ENCODE data around the gene RBBP8.

The RBBP8 gene

GRCh38 chr18:23066060-23066459 lies 132.9 kb downstream of the RBBP8 start:
- no peak for DNase-seq

- DNase-seq, result no peak
Measured at GRCh38 chr18:23066504-23067039, 133.4 kb downstream of the RBBP8 start.

GRCh38 chr18:23067236-23067635 lies 134.1 kb downstream of the RBBP8 start:
- DNase-seq, result no peak

- no peak for DNase-seq
Measured at GRCh38 chr18:23068011-23068410, 134.9 kb downstream of the RBBP8 start.

GRCh38 chr18:23068570-23069310 lies 135.6 kb downstream of the RBBP8 start:
- no peak for DNase-seq

- DNase-seq, result no peak
Measured at GRCh38 chr18:23069481-23069880, 136.4 kb downstream of the RBBP8 start.

- no peak for DNase-seq
Measured at GRCh38 chr18:23069898-23070297, 136.8 kb downstream of the RBBP8 start.

- DNase-seq, result no peak
Measured at GRCh38 chr18:23071285-23071684, 138.2 kb downstream of the RBBP8 start.

- no peak for DNase-seq
Measured at GRCh38 chr18:23072079-23072478, 139.0 kb downstream of the RBBP8 start.

- DNase-seq, result no peak
Measured at GRCh38 chr18:23073996-23074606, 141.0 kb downstream of the RBBP8 start.

Measured in NCI-H1436 (cell line).